Neural progenitor cell (in vitro differentiated cells): Measurements from ENCODE around the gene SUMO3. TPM values are rescaled to one million over a fixed set of nuclear protein-coding genes. Genes with fewer than 3 reads are reported as not detected.

Experiments used
- DNase-seq: peaks from one replicate; pipeline ENCODE4 v3.0.0-alpha.2; 2016; ENCODE audit warnings: low spot score
- H2AFZ ChIP-seq: fragments of 200-600 bp; sonication (generic); replicated peaks from 2 replicates; pipeline ENCODE4 v1.6.1; 2016; ENCODE audit warnings: antibody characterized with exemption
- H3F3A ChIP-seq: fragments of 200-600 bp; sonication (generic); 2 replicates; pipeline ENCODE4 v1.6.1; 2016; ENCODE audit warnings: antibody characterized with exemption, low read depth
- H3K27ac ChIP-seq: fragments of 200-600 bp; sonication (generic); 2 replicates; pipeline ENCODE4 v1.5.1; 2016; ENCODE audit warnings: mild to moderate bottlenecking
- H3K27me3 ChIP-seq: fragments of 200-600 bp; sonication (generic); 2 replicates; pipeline ENCODE4 v1.6.1; 2016; ENCODE audit warnings: mild to moderate bottlenecking, moderate library complexity
- H3K36me3 ChIP-seq: fragments of 200-600 bp; sonication (generic); 2 replicates; pipeline ENCODE4 v1.5.1; 2016
- H3K4me1 ChIP-seq: fragments of 200-600 bp; sonication (generic); 2 replicates; pipeline ENCODE4 v1.6.1; 2016; ENCODE audit warnings: mixed run types
- H3K4me2 ChIP-seq: fragments of 200-600 bp; sonication (generic); 2 replicates; pipeline ENCODE4 v1.6.1; 2016
- H3K4me3 ChIP-seq: fragments of 200-600 bp; sonication (generic); 2 replicates; pipeline ENCODE4 v1.5.1; 2016
- H3K79me2 ChIP-seq: fragments of 200-600 bp; sonication (generic); 2 replicates; pipeline ENCODE4 v1.6.1; 2016; ENCODE audit warnings: low read depth
- H3K9ac ChIP-seq: fragments of 200-600 bp; sonication (generic); 2 replicates; pipeline ENCODE4 v1.6.1; 2016
- H3K9me3 ChIP-seq: fragments of 200-600 bp; sonication (generic); 2 replicates; pipeline ENCODE4 v1.5.1; 2016; ENCODE audit warnings: low read depth
- H4K20me1 ChIP-seq: fragments of 200-600 bp; sonication (generic); 2 replicates; pipeline ENCODE4 v1.6.1; 2016; ENCODE audit warnings: low read depth
- H3K27ac Mint-ChIP-seq: 3 replicates; pipeline ENCODE4 v1.8.0; 2021; ENCODE audit warnings: mixed read lengths
- H3K27me3 Mint-ChIP-seq: 2 replicates; pipeline ENCODE4 v1.8.0; 2022; ENCODE audit warnings: low read depth, mild to moderate bottlenecking, inconsistent platforms, moderate library complexity, mixed read lengths; ENCODE audit not compliant: insufficient read depth
- H3K36me3 Mint-ChIP-seq: 3 replicates; pipeline ENCODE4 v1.8.0; 2021; ENCODE audit warnings: mixed read lengths
- H3K4me1 Mint-ChIP-seq: 3 replicates; pipeline ENCODE4 v1.8.0; 2021; ENCODE audit warnings: mixed read lengths
- H3K4me3 Mint-ChIP-seq: 3 replicates; pipeline ENCODE4 v1.8.0; 2021; ENCODE audit warnings: mild to moderate bottlenecking, moderate library complexity, mixed read lengths
- H3K9me3 Mint-ChIP-seq: 3 replicates; pipeline ENCODE4 v1.8.0; 2020; ENCODE audit warnings: mixed read lengths
- CTCF ChIP-seq: fragments of 200-600 bp; sonication (generic); IDR thresholded peaks from 2 replicates; pipeline ENCODE4 v1.5.1; 2017; ENCODE audit warnings: antibody characterized with exemption, mild to moderate bottlenecking
- EZH2 ChIP-seq: fragments of 200-600 bp; sonication (generic); IDR thresholded peaks from 2 replicates; pipeline ENCODE4 v1.6.1; 2017; ENCODE audit warnings: antibody characterized with exemption, mild to moderate bottlenecking, moderate library complexity
- EZH2phosphoT487 ChIP-seq: fragments of 200-600 bp; sonication (generic); IDR thresholded peaks from 2 replicates; pipeline ENCODE4 v1.6.1; 2017; ENCODE audit warnings: antibody characterized with exemption
- total RNA-seq: library from RNA; depleted of rRNA; stranded (reverse); fragments of >200 nt; gene quantifications from 2 replicates; pipeline ENCODE4 v1.2.3, GENCODE V29; 2015; ENCODE audit warnings: low replicate concordance

The SUMO3 gene
- total RNA-seq, 1 donor from 2014 or later, result 135 TPM

- TF ChIP-seq CTCF, result no peak
- no peak for TF ChIP-seq EZH2phosphoT487
- TF ChIP-seq EZH2, result no peak
- H3K4me1 ChIP-seq, result no peaks in the 10 kb centered on the region
- peaks cover 2% of the 10 kb centered on the region for H3K27me3 Mint-ChIP-seq
- H3K79me2 ChIP-seq, result peaks cover 91% of the 10 kb centered on the region
- peaks cover 8% of the 10 kb centered on the region for H3K36me3 ChIP-seq
- no peaks in the 10 kb centered on the region for H3K27me3 ChIP-seq
- H3K9ac ChIP-seq, result no peak overlapping the region
- H3K36me3 Mint-ChIP-seq, result peaks cover 26% of the 10 kb centered on the region
- no peak overlapping the region for H3K27ac ChIP-seq
- no peak for DNase-seq
- H3K4me3 ChIP-seq, result no peak overlapping the region
- H3K4me2 ChIP-seq, result no peak overlapping the region
- no peak overlapping the region for H3K27ac Mint-ChIP-seq
- H3K9me3 ChIP-seq, result no peaks in the 10 kb centered on the region
- no peak overlapping the region for H2AFZ ChIP-seq
- peaks cover 3% of the 10 kb centered on the region for H4K20me1 ChIP-seq
- no peaks in the 10 kb centered on the region for H3K9me3 Mint-ChIP-seq
- no peaks in the 10 kb centered on the region for H3K4me1 Mint-ChIP-seq
- H3K4me3 Mint-ChIP-seq, result no peak overlapping the region
- no peaks in the 10 kb centered on the region for H3F3A ChIP-seq
Measured at GRCh38 chr21:44784810-44785209, 33.1 kb downstream of the SUMO3 start.

GRCh38 chr21:44783020-44783696 lies 34.7 kb downstream of the SUMO3 start:
- Mint-ChIP-seq H3K4me3 (no peak overlapping the region), H3K4me1 (no peaks in the 10 kb centered on the region), H3K27ac (no peak overlapping the region), H3K9me3 (no peaks in the 10 kb centered on the region), H3K27me3 (peaks cover 2% of the 10 kb centered on the region), H3K36me3 (peaks cover 27% of the 10 kb centered on the region)
- no peak overlapping the region for H3K9ac ChIP-seq
- no peaks in the 10 kb centered on the region for H3K27me3 ChIP-seq
- peaks cover 89% of the 10 kb centered on the region for H3K79me2 ChIP-seq
- peaks cover 9% of the 10 kb centered on the region for H4K20me1 ChIP-seq
- H3F3A ChIP-seq, result no peaks in the 10 kb centered on the region
- no peaks in the 10 kb centered on the region for H3K4me1 ChIP-seq
- H3K4me2 ChIP-seq, result no peak overlapping the region
- peaks cover 8% of the 10 kb centered on the region for H3K36me3 ChIP-seq
- DNase-seq, result no peak
- no peak overlapping the region for H3K27ac ChIP-seq
- no peak overlapping the region for H3K4me3 ChIP-seq
- TF ChIP-seq EZH2 (no peak), EZH2phosphoT487 (no peak), CTCF (no peak)
- H3K9me3 ChIP-seq, result no peaks in the 10 kb centered on the region
- H2AFZ ChIP-seq, result no peak overlapping the region

GRCh38 chr21:44780767-44781459 lies 36.9 kb downstream of the SUMO3 start:
- H4K20me1 ChIP-seq, result peaks cover 9% of the 10 kb centered on the region
- Mint-ChIP-seq H3K9me3 (no peaks in the 10 kb centered on the region), H3K4me1 (no peaks in the 10 kb centered on the region), H3K27ac (no peak overlapping the region), H3K36me3 (peaks cover 28% of the 10 kb centered on the region), H3K4me3 (no peak overlapping the region), H3K27me3 (peaks cover 2% of the 10 kb centered on the region)
- no peaks in the 10 kb centered on the region for H3K4me1 ChIP-seq
- H3K9me3 ChIP-seq, result no peaks in the 10 kb centered on the region
- H3F3A ChIP-seq, result no peaks in the 10 kb centered on the region
- H3K79me2 ChIP-seq, result peaks cover 73% of the 10 kb centered on the region
- H3K36me3 ChIP-seq, result peaks cover 4% of the 10 kb centered on the region
- H2AFZ ChIP-seq, result no peak overlapping the region
- no peak overlapping the region for H3K9ac ChIP-seq
- DNase-seq, result no peak
- TF ChIP-seq EZH2 (no peak), CTCF (no peak), EZH2phosphoT487 (no peak)
- H3K4me2 ChIP-seq, result no peak overlapping the region
- no peaks in the 10 kb centered on the region for H3K27me3 ChIP-seq
- no peak overlapping the region for H3K27ac ChIP-seq
- H3K4me3 ChIP-seq, result no peak overlapping the region
